COLO829 (cell line): ENCODE measurements around the gene UBQLN1.
A peak's percentile ranks its signal among the peaks of the same experiment; 100 is the strongest.
"Not testable (repeated sequence)": the region's sequence is repeated elsewhere in the genome, so short reads cannot be mapped to it uniquely, and the experiment has no call there.

ENCODE experiments used
- DNase-seq: peaks from one replicate; pipeline ENCODE4 v3.0.0; 2012; ENCODE audit warnings: low spot score

The UBQLN1 gene

GRCh38 chr9:83707768-83708514 lies at the start of gene UBQLN1:
Gene UBQLN1, minus strand, starts transcription at chr9:83707958. Its CDS starts 279 bp downstream, at chr9:83707679.
- peak; percentile 98 for DNase-seq

GRCh38 chr9:83754383-83754977 lies 46.7 kb upstream of the UBQLN1 start:
- DNase-seq, result no peak

GRCh38 chr9:83749706-83750105 lies 41.9 kb upstream of the UBQLN1 start:
- DNase-seq, result no peak

GRCh38 chr9:83744206-83744605 lies 36.4 kb upstream of the UBQLN1 start:
- no peak for DNase-seq

- DNase-seq, result no peak
These were observed 26.0 kb upstream of the UBQLN1 start for GRCh38 chr9:83733739-83734138.

GRCh38 chr9:83728591-83729368 lies 21.0 kb upstream of the UBQLN1 start:
- not testable (repeated sequence) for DNase-seq

- no peak for DNase-seq
These were observed 16.7 kb upstream of the UBQLN1 start for GRCh38 chr9:83724436-83724835.

GRCh38 chr9:83722726-83723495 lies 15.2 kb upstream of the UBQLN1 start:
- DNase-seq, result no peak

GRCh38 chr9:83721509-83721908 lies 13.8 kb upstream of the UBQLN1 start:
- no peak for DNase-seq

- DNase-seq, result no peak
These were observed 8.0 kb upstream of the UBQLN1 start for GRCh38 chr9:83715794-83716193.

- no peak for DNase-seq
These were observed 7.5 kb upstream of the UBQLN1 start for GRCh38 chr9:83715221-83715620.

GRCh38 chr9:83714329-83714728 lies 6.6 kb upstream of the UBQLN1 start:
- no peak for DNase-seq

GRCh38 chr9:83708515-83709158 lies 879 bp upstream of the UBQLN1 start:
- peak; percentile 57 for DNase-seq

GRCh38 chr9:83707518-83707767 lies 315 bp downstream of the UBQLN1 start:
- peak; percentile 68 for DNase-seq

GRCh38 chr9:83706676-83707517 lies 861 bp downstream of the UBQLN1 start:
- DNase-seq, result no peak

- not testable (repeated sequence) for DNase-seq
These were observed 2.5 kb downstream of the UBQLN1 start for GRCh38 chr9:83705219-83705651.

GRCh38 chr9:83701769-83702168 lies 6.0 kb downstream of the UBQLN1 start:
- DNase-seq, result peak; percentile 28

- DNase-seq, result no peak
These were observed 6.5 kb downstream of the UBQLN1 start for GRCh38 chr9:83701286-83701685.

- no peak for DNase-seq
These were observed 8.1 kb downstream of the UBQLN1 start for GRCh38 chr9:83699615-83700014.

GRCh38 chr9:83698976-83699585 lies 8.7 kb downstream of the UBQLN1 start:
- no peak for DNase-seq

- no peak for DNase-seq
These were observed 16.3 kb downstream of the UBQLN1 start for GRCh38 chr9:83691492-83691891.
